GM06990 (cell line): ENCODE measurements around the gene DRICH1.
"Not testable (repeated sequence)": the region's sequence is repeated elsewhere in the genome, so short reads cannot be mapped to it uniquely, and the experiment has no call there.

Source experiments
- DNase-seq: peaks from one replicate; pipeline ENCODE4 v3.0.0-alpha.2; 2011; ENCODE audit not compliant: insufficient read length; ENCODE audit errors: extremely low read depth
- H3K27me3 ChIP-seq: replicated peaks from 2 replicates; pipeline ENCODE4 v1.6.0; 2011; ENCODE audit warnings: low read length; ENCODE audit not compliant: control insufficient read depth, insufficient read depth
- H3K36me3 ChIP-seq: 2 replicates; pipeline ENCODE4 v1.5.1; 2011; ENCODE audit warnings: low read length; ENCODE audit not compliant: control insufficient read depth, insufficient read depth
- H3K4me3 ChIP-seq: replicated peaks from 2 replicates; pipeline ENCODE4 v1.5.1; 2011; ENCODE audit warnings: low read depth, mild to moderate bottlenecking, control low read depth, low read length
- TF ChIP-seq, protein P1 (sequence below): IDR thresholded peaks from 2 replicates; pipeline ENCODE4 v1.5.1; 2011; ENCODE audit warnings: low read length, control low read depth, mild to moderate bottlenecking, inconsistent platforms; ENCODE audit not compliant: insufficient read depth, poor library complexity, severe bottlenecking

The DRICH1 gene

DNA sequence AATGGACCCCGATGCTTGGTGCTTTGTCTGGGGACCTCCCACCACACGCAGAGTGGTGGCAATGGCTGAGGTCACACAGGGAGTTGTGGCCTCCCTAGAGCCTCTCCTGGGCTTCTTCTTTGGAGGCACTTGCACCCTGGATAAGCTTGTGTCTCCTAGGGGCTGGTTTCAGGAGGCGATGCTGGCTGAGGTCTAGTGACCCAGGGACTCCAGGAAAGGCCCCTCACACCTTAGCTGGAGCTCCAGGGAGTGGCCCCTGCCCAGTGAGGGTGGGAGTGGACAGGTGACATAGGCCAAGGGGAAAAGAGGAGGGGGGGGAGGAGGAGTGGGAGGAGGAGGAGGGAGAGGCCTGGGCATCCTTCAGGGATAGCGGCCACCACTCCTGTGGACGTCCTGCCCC lies 52.8 kb downstream of the DRICH1 start:
- TF ChIP-seq, protein P1, sequence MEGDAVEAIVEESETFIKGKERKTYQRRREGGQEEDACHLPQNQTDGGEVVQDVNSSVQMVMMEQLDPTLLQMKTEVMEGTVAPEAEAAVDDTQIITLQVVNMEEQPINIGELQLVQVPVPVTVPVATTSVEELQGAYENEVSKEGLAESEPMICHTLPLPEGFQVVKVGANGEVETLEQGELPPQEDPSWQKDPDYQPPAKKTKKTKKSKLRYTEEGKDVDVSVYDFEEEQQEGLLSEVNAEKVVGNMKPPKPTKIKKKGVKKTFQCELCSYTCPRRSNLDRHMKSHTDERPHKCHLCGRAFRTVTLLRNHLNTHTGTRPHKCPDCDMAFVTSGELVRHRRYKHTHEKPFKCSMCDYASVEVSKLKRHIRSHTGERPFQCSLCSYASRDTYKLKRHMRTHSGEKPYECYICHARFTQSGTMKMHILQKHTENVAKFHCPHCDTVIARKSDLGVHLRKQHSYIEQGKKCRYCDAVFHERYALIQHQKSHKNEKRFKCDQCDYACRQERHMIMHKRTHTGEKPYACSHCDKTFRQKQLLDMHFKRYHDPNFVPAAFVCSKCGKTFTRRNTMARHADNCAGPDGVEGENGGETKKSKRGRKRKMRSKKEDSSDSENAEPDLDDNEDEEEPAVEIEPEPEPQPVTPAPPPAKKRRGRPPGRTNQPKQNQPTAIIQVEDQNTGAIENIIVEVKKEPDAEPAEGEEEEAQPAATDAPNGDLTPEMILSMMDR, result no peak
- Histone ChIP-seq H3K4me3 (no peak overlapping the region), H3K27me3 (peaks cover 4% of the 10 kb centered on the region; the same call in 1 of the 2 replicates), H3K36me3 (no peaks in the 10 kb centered on the region)
- DNase-seq, result no peak

DNA sequence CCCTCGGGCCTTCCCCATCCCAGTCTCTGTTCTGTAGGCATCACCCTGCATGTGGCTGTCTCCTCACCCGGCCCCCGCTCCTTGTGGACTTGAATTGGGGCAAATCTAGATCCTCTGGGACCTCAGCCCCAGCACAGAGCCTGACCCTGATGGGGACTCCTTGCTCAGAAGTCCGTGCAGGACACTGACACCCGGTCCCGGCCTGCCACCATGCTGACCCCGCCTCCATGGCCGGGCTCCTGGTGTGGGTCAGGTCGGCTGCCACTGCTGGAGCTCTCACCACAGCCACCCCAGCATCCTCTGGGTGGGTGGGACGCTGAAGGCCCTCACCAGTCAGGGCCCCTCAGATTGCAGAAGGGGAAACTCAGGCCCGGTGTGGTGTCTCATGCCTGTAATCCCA lies 53.8 kb downstream of the DRICH1 start:
- H3K27me3 ChIP-seq, result peaks cover 4% of the 10 kb centered on the region; the same call in 1 of the 2 replicates
- no peak for DNase-seq
- H3K36me3 ChIP-seq, result no peaks in the 10 kb centered on the region
- H3K4me3 ChIP-seq, result no peak overlapping the region
- TF ChIP-seq, protein P1, result no peak

DNA sequence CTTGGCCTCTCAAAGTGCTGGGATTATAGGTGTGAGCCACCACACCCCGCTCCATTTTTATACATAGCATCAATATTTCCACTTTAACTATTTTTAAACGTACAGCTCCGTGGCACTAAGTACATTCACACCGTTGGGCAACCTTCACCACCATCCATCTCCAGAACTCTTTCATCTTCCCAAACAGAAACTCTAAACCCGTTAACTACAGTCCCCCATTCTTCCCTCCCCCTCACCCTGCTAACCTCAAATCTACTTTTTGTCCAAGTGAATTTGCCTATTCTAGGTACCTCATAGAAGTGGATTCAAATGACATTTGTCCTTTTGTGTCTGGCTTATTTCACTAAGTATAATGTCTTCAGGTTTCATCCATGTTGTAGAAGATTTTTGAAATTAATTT lies 55.4 kb downstream of the DRICH1 start:
- peaks cover 4% of the 10 kb centered on the region; the same call in 1 of the 2 replicates for H3K27me3 ChIP-seq
- H3K4me3 ChIP-seq, result no peak overlapping the region
- no peak for DNase-seq
- TF ChIP-seq, protein P1, result no peak
- H3K36me3 ChIP-seq, result no peaks in the 10 kb centered on the region

DNA sequence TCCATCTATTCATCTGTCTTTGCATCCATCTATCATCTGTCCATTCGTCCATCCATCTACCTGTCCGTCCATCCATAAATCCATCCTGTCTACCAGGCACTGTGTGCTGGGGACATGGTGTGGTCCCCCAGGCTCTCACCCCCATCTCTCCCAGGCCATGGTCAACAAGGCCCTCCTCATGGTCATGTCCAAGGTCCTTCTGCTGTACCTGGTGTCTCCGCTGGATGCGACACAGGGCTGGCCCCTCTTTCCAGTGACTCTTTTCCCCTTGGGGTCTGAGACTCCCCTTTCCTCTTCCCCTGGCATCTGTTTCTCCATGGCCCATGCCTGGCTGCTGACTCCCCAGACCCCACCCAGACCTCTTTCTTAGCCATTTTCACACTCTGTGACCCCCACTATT lies 56.5 kb downstream of the DRICH1 start:
- Histone ChIP-seq H3K4me3 (no peak overlapping the region), H3K36me3 (no peaks in the 10 kb centered on the region), H3K27me3 (peaks cover 4% of the 10 kb centered on the region; the same call in 1 of the 2 replicates)
- TF ChIP-seq, protein P1, result no peak
- DNase-seq, result no peak

DNA sequence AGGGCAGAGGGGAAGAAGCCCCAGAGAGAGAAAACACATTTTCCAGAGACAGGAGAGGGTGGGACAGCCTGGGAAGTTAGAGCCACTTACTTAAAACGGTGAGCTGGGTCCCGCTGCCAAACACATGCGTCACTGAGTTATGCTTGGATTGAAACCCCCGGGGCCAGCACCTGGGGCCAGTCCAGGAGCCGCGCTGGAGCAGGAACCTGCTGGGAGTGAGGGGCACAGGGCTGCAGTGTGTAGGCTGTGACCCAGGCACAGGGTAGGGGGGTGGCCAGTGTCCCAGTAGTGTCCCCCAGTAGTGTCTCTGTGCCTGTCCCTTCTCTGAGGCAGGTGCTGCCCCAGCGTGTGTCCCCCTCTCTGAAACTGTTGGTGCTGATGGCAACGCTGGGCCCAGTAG lies 57.2 kb downstream of the DRICH1 start:
- TF ChIP-seq, protein P1, result no peak
- no peak for DNase-seq
- peaks cover 4% of the 10 kb centered on the region; the same call in 1 of the 2 replicates for H3K27me3 ChIP-seq
- H3K36me3 ChIP-seq, result no peaks in the 10 kb centered on the region
- H3K4me3 ChIP-seq, result no peak overlapping the region

DNA sequence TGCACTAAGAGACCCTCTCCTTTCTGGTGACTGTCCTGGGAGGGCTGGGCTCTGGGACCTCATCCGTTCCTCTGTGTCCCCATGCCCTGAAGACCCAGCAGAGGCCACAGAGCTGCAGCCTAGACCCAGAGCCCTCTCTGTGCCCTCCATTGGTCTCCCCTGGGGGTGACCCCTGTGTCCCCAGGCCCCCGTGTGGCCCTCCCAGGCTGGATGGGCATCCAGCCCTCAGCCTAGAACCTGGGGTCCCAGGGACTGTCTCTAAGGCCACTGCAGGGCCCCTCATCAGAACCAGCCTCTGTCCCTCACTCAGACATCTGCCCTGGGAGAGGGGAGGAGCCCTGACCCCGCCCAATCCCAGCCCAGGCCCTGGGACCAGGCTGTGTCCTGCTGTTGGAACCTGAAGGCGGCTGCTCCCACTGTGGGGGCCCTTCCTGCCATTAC lies 57.7 kb downstream of the DRICH1 start:
- TF ChIP-seq, protein P1, result no peak
- no peak for DNase-seq
- H3K36me3 ChIP-seq, result no peaks in the 10 kb centered on the region
- H3K4me3 ChIP-seq, result no peak overlapping the region
- H3K27me3 ChIP-seq, result peaks cover 5% of the 10 kb centered on the region

DNA sequence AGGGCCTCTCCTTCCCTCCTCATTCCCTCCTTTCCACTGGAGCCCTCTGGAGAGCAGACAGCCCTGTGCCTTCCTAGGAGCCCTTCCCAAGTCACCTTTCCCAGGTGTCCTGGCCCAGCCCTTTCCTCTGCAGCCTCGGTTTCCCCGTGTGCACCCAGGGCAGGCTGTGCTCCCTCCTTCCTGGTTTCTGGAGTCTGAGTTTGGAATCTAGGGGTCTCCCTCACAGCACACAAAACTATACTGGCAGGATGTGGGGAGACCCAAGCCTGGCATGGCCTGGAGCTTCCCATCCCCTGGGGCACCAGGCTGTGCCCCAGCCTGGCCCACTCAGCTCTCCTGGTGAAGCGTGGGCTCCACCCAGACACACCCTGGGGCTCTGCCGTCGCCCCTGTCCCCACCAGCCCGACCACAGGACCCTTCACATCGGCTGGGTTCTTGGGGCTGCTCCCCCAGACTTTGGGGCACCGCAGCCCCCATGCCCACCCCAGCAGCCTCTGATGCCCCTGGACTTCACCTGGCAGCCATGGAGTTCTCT lies 58.4 kb downstream of the DRICH1 start:
- not testable (repeated sequence) for H3K4me3 ChIP-seq, H3K36me3 ChIP-seq, DNase-seq, H3K27me3 ChIP-seq

DNA sequence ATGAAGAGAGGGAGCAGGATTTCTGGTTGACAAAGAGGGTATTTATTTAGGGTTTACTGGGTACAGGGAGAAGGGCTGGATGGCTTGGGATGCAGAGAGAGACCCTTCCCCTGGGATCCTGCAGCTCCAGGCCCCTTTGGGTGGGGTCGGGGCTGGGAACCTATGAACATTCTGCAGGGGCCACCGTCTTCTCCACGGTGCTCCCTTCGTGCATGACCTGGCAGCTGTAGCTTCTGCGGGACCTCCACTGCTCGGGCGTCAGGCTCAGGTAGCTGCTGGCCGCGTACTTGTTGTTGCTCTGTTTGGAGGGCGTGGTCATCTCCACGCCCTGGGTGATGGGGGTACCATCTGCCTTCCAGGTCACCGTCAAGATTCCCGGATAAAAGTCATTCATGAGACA lies 59.0 kb downstream of the DRICH1 start:
- H3K27me3 ChIP-seq, DNase-seq, H3K36me3 ChIP-seq, H3K4me3 ChIP-seq: not testable (repeated sequence)
